ENCODE data around the gene TMEM80. TPM values are rescaled to one million over a fixed set of nuclear protein-coding genes. Genes with fewer than 3 reads are reported as not detected.

Gene TMEM80
- total and polyA plus RNA-seq, 2 donors (not counting 3 experiments of a cell fraction or from before 2014, with no cell fraction given) = 21.2 to 26.6 TPM

DNA sequence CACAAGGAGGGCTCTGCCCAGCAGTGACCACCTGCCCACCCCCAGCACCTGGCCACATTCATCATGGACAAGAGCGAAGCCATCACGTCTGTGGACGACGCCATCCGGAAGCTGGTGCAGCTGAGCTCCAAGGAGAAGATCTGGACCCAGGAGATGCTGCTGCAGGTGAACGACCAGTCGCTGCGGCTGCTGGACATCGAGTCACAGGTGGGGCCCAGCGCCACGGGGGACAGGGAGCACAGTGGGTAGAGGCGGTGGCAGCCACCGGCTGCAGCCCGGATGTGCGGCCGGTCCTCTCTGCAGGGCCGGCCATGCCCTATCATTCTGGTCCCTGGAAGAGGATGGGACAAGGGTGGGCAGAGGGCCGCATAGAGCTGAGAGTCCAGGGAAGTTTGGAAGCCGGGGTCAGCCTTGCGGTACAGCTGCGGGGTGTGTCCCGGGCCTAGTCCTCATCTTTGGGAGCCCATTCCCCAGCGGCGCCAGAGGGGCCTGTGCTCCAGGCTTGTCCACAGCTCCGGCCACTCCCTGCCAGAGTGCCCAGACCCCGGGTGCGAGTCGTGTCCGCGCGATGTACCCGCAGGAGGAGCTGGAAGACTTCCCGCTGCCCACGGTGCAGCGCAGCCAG is 24.5 kb downstream of the TMEM80 start:
- dilution Hi-C loops (cut with MboI; ENCODE audit: extremely low pct_ligation_motif_present, low sequenced_read_pairs) = no loop called here
- Histone ChIP-seq H2AFZ (ENCODE audit: low read depth, low read length) (peak overlapping the region; percentile 31), H3K79me2 (ENCODE audit: control insufficient read depth, insufficient read depth, low read length) (no peaks in the 10 kb centered on the region), H3K9ac (replicated peaks; ENCODE audit: extremely low read depth, insufficient read depth, low read length) (no peak overlapping the region), H3K27ac (ENCODE audit: insufficient read depth, low read depth, low read length) (no peak overlapping the region), H3K9me1 (replicated peaks; ENCODE audit: control insufficient read depth, extremely low read depth, insufficient read depth, low read length) (no peaks in the 10 kb centered on the region), H4K20me1 (replicated peaks; ENCODE audit: control insufficient read depth, extremely low read depth, insufficient read depth, low read length) (no peaks in the 10 kb centered on the region), H3K4me1 (ENCODE audit: control insufficient read depth, extremely low read depth, insufficient read depth, low read length) (peaks cover 3% of the 10 kb centered on the region), H3K36me3 (ENCODE audit: control insufficient read depth in 2 of 2, extremely low read depth in 1 of 2, insufficient read depth in 2 of 2, low read length in 2 of 2) (no peaks in the 10 kb centered on the region), H3K4me3 (replicated peaks in 1 of 3; ENCODE audit: insufficient read depth in 1 of 3, low read depth in 1 of 3, low read length in 3 of 3) (no peak overlapping the region), H3K9me3 (replicated peaks; ENCODE audit: control insufficient read depth, insufficient read depth, low read length) (no peaks in the 10 kb centered on the region), H3K4me2 (ENCODE audit: insufficient read depth, low read length) (no peak overlapping the region), H3K27me3 (ENCODE audit: control insufficient read depth in 2 of 2, insufficient read depth in 2 of 2, low read length in 2 of 2) (peaks cover 17 to 18% of the 10 kb centered on the region in 2 experiments)
- TF ChIP-seq FOS (IDR thresholded peaks at IDR 0.05; ENCODE audit: borderline replicate concordance, insufficient read depth, low read length) (no peak), POLR2AphosphoS5 (IDR thresholded peaks at IDR 0.05; ENCODE audit: insufficient read depth, low read depth, low read length) (no peak), GATA2 (IDR thresholded peaks at IDR 0.05; ENCODE audit: insufficient read depth, insufficient read length, low read depth, low read length) (no peak), MYC (IDR thresholded peaks at IDR 0.05; ENCODE audit: low read depth, low read length) (no peak), JUN (IDR thresholded peaks at IDR 0.05; ENCODE audit: borderline replicate concordance, insufficient read depth, insufficient read length, low read depth) (no peak), EZH2 (IDR thresholded peaks at IDR 0.05; ENCODE audit: borderline replicate concordance, low read depth, low read length, severe bottlenecking) (no peak), POLR2A (IDR thresholded peaks at IDR 0.05; ENCODE audit: low read depth, low read length) (no peak)
- TF ChIP-seq, protein P1, sequence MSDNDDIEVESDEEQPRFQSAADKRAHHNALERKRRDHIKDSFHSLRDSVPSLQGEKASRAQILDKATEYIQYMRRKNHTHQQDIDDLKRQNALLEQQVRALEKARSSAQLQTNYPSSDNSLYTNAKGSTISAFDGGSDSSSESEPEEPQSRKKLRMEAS (IDR thresholded peaks at IDR 0.05; ENCODE audit: insufficient read depth, insufficient read length) = no peak
- TF ChIP-seq, protein P2, sequence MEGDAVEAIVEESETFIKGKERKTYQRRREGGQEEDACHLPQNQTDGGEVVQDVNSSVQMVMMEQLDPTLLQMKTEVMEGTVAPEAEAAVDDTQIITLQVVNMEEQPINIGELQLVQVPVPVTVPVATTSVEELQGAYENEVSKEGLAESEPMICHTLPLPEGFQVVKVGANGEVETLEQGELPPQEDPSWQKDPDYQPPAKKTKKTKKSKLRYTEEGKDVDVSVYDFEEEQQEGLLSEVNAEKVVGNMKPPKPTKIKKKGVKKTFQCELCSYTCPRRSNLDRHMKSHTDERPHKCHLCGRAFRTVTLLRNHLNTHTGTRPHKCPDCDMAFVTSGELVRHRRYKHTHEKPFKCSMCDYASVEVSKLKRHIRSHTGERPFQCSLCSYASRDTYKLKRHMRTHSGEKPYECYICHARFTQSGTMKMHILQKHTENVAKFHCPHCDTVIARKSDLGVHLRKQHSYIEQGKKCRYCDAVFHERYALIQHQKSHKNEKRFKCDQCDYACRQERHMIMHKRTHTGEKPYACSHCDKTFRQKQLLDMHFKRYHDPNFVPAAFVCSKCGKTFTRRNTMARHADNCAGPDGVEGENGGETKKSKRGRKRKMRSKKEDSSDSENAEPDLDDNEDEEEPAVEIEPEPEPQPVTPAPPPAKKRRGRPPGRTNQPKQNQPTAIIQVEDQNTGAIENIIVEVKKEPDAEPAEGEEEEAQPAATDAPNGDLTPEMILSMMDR (IDR thresholded peaks at IDR 0.05; ENCODE audit: extremely low read depth in 1 of 2, insufficient read depth in 1 of 2, low read depth in 1 of 2, low read length in 2 of 2) = no peak
- POLR2A ChIA-PET = interaction anchor here (0.6 kb wide), 1 partner anchor 22 kb away, joined by 5 read pairs; no protein-coding TSS in a partner anchor
- no peak for FAIRE-seq
- CTCF ChIA-PET = interaction anchor here (0.6 to 2.0 kb wide), 7 partner anchors 8 to 166 kb away, joined by 3 to 8 read pairs (median 4); no protein-coding TSS in a partner anchor
- BruUV-seq (replicated peaks) = no TSS peak
- DNase-seq (ENCODE audit: low read depth, low spot score) = no peak
- intact Hi-C loops (cut with micrococcal nuclease) = no loop called here

Measured in endothelial cell of umbilical vein (primary cell).